ENCODE data around the gene ANG. TPM values are rescaled to one million over a fixed set of nuclear protein-coding genes. Genes with fewer than 3 reads are reported as not detected.
A peak's percentile ranks its signal among the peaks of the same experiment; 100 is the strongest.

The ANG gene
- total and polyA plus RNA-seq, 3 donors from 2014 or later: 27.7 to 42.7 (median 28.9) TPM

DNA sequence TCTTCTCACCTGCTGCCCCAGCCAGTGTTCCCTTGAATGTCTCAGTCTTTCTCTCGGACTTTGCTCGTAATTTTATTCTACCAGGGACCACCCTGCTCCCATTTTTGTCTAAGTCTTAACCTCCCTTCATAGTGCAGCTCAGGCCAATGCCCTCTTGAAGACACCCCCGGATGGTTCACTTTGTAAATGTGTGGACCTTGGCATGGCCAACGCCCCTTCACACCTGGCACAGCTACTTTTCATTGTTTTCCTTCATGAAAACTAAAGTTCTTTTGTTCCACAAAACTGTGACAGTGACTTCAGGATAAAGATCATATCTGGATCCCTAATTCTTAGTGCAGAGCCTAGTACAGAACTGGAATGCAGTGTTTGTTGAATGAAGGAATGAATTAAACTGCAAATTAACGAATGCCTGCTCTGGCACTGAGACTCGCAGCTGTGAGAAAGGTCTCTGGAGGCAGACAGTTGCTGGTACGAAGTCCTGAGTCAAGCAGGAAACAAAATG, 7.7 kb upstream of the ANG start:
- intact Hi-C loops (cut with DNase I; ENCODE audit: low total_unique reads): loop anchor here (5.0 kb wide), 1 partner anchor 349 kb away; the partner anchor contains the start of gene CCNB1IP1
- H3K4me3 ChIP-seq: peak overlapping the region; percentile 86 to 94
- TF ChIP-seq POLR2A (IDR thresholded peaks at IDR 0.05): no peak
- TF ChIP-seq, protein P1, sequence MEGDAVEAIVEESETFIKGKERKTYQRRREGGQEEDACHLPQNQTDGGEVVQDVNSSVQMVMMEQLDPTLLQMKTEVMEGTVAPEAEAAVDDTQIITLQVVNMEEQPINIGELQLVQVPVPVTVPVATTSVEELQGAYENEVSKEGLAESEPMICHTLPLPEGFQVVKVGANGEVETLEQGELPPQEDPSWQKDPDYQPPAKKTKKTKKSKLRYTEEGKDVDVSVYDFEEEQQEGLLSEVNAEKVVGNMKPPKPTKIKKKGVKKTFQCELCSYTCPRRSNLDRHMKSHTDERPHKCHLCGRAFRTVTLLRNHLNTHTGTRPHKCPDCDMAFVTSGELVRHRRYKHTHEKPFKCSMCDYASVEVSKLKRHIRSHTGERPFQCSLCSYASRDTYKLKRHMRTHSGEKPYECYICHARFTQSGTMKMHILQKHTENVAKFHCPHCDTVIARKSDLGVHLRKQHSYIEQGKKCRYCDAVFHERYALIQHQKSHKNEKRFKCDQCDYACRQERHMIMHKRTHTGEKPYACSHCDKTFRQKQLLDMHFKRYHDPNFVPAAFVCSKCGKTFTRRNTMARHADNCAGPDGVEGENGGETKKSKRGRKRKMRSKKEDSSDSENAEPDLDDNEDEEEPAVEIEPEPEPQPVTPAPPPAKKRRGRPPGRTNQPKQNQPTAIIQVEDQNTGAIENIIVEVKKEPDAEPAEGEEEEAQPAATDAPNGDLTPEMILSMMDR (IDR thresholded peaks at IDR 0.05): no peak
- H3K27ac ChIP-seq: peak overlapping the region; percentile 100
- H3K4me1 ChIP-seq: peaks cover 6% of the 10 kb centered on the region
- peak; percentile 55 for DNase-seq
- 6% methylated on average over 7 of the region's 7 CpGs for WGBS, 2 donors
- H3K36me3 ChIP-seq (ENCODE audit: low read depth, missing control alignments): no peaks in the 10 kb centered on the region
- H3K9me3 ChIP-seq: no peaks in the 10 kb centered on the region
- H3K27me3 ChIP-seq: no peaks in the 10 kb centered on the region

DNA sequence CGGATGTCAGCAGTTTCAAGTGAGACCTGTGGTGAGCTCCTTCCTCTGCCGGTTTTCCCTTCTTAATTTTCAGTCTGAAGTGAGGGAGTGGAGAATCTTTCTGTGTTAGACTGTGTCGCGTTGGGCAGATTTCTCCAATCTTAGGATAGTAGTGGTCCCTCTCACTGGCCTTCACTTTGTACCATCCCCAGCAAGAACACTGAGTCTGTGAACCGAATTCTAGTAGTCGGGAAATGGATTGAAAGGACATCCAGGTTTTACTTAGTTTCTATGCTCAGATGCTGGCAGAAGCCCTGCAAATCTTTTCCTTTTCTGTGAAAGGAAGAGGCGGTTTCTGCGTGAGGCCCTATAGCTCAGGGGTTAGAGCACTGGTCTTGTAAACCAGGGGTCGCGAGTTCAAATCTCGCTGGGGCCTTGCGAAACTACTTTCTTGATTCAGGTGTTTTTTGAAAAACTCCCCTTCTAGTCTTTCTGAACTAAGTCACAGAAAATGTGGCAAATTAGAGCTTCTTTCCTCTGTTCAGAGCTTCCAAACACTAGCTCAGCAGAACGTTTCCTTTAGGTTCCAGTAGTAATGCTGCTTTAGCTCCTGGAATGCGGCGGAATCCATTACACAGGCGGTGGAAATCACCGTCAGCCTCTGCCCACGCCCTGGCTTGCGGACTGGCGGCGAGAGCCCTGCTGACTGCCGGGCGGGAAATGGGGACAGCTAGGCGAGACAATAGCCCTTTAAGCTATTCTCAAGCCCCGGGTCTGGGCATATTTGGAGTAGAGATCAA, 7.0 kb upstream of the ANG start:
- intact Hi-C loops (cut with DNase I; ENCODE audit: low total_unique reads): loop anchor here (5.0 kb wide), 1 partner anchor 349 kb away; the partner anchor contains the start of gene CCNB1IP1

DNA sequence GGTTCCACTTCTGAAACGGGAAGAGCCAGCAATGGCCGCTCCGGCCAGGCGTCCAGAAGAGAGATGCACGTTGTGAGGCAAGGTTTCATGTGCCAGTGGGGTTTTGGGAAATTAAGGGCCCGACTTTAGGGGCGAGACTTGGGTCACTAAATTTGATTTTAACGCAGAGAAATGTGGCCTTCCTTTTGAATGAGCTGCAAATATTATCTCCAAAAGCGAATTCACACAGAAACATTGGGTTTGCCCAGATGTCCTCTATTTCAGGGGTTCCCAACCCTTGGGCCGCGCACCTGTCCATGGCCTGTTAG, 6.5 kb upstream of the ANG start:
- 0 to 1% methylated on average over 11 of the region's 11 CpGs for WGBS, 2 donors
- Histone ChIP-seq H3K36me3 (ENCODE audit: low read depth, missing control alignments) (no peaks in the 10 kb centered on the region), H3K4me3 (peak overlapping the region; percentile 86 to 94), H3K4me1 (peaks cover 10% of the 10 kb centered on the region), H3K27me3 (no peaks in the 10 kb centered on the region), H3K27ac (peak overlapping the region; percentile 100), H3K9me3 (no peaks in the 10 kb centered on the region)
- intact Hi-C loops (cut with DNase I; ENCODE audit: low total_unique reads): loop anchor here (5.0 kb wide), 1 partner anchor 350 kb away; the partner anchor contains the start of gene CCNB1IP1
- TF ChIP-seq, protein P1 (IDR thresholded peaks at IDR 0.05): no peak
- no peak for TF ChIP-seq POLR2A (IDR thresholded peaks at IDR 0.05)
- DNase-seq: no peak

More for the DNA sequence above, 7.0 kb upstream of the ANG start:
- no peaks in the 10 kb centered on the region for H3K36me3 ChIP-seq (ENCODE audit: low read depth, missing control alignments)
- peak; percentile 88 for DNase-seq
- TF ChIP-seq, protein P1 (IDR thresholded peaks at IDR 0.05): no peak
- TF ChIP-seq POLR2A (IDR thresholded peaks at IDR 0.05): no peak
- H3K27ac ChIP-seq: peak overlapping the region; percentile 100
- peak overlapping the region; percentile 86 to 94 for H3K4me3 ChIP-seq
- peaks cover 10% of the 10 kb centered on the region for H3K4me1 ChIP-seq
- WGBS, 2 donors: 0 to 1% methylated on average over 25 of the region's 25 CpGs
- no peaks in the 10 kb centered on the region for H3K9me3 ChIP-seq
- no peaks in the 10 kb centered on the region for H3K27me3 ChIP-seq

DNA sequence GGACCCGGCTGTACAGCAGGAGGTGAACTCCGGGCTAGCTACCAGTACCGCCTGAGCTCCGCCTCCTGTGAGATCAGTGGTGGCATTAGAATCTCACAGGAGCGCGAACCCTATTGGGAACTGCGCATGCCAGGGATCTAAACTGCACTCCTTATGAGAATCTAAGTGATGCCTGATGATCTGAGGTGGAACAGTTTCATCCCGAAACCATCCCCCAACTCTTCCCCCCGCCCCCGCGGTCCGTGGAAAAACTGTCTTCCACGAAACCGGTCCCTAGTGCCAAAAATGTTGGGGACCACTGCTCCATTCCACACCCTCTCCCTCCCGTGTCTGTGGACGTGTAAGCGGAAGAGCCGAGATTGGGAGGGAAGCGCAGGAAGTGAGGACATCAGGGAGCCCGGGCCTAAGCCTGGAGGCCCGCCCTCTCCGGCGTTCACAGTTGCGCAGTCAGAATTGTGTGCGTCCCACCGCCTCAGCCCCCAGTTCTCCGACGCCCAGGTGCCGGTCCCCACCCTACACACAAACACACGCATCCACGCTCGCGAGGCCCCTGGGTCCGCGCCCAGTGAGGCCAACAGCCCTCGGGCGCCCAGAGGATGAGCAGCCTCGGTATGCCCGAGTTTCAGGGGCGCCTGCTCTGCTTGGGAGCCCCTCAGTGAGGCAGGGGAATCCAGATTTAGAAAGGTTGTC, 6.0 kb upstream of the ANG start:
- peaks cover 10% of the 10 kb centered on the region for H3K4me1 ChIP-seq
- no peaks in the 10 kb centered on the region for H3K36me3 ChIP-seq (ENCODE audit: low read depth, missing control alignments)
- intact Hi-C loops (cut with DNase I; ENCODE audit: low total_unique reads): loop anchor here (5.0 kb wide), 1 partner anchor 350 kb away; the partner anchor contains the start of gene CCNB1IP1
- H3K9me3 ChIP-seq: no peaks in the 10 kb centered on the region
- peak overlapping the region; percentile 100 for H3K27ac ChIP-seq
- H3K27me3 ChIP-seq: no peaks in the 10 kb centered on the region
- peak; percentile 92 for TF ChIP-seq POLR2A (IDR thresholded peaks at IDR 0.05)
- TF ChIP-seq, protein P1 (IDR thresholded peaks at IDR 0.05): no peak
- peak; percentile 94 for DNase-seq
- peak overlapping the region; percentile 86 to 94 for H3K4me3 ChIP-seq
- 0 to 1% methylated on average over 21 to 40 of the region's 40 CpGs for WGBS, 2 donors
